GM12891 (cell line): ENCODE data around the gene CHKA.

Source experiments
- PAX5 ChIP-seq: IDR thresholded peaks from 2 replicates; pipeline ENCODE4 v1.6.1; 2011; ENCODE audit warnings: low read length, moderate library complexity, mild to moderate bottlenecking; ENCODE audit not compliant: insufficient read depth, severe bottlenecking
- POLR2A ChIP-seq: IDR thresholded peaks from 2 replicates; pipeline ENCODE4 v1.6.1; 2011; ENCODE audit warnings: low read depth, low read length, control low read depth
- POLR2AphosphoS5 ChIP-seq: IDR thresholded peaks from 2 replicates; pipeline ENCODE4 v1.6.1; 2011; ENCODE audit warnings: low read depth, low read length, control low read depth
- POU2F2 ChIP-seq: IDR thresholded peaks from 2 replicates; pipeline ENCODE4 v1.6.1; 2011; ENCODE audit warnings: low read depth, mild to moderate bottlenecking, control low read depth, low read length, moderate library complexity
- SPI1 ChIP-seq: IDR thresholded peaks from 2 replicates; pipeline ENCODE4 v1.6.1; 2011; ENCODE audit warnings: low read depth, low read length, control low read depth
- TAF1 ChIP-seq: IDR thresholded peaks from 2 replicates; pipeline ENCODE4 v1.6.1; 2011; ENCODE audit warnings: low read depth, low read length, control low read depth

DNA sequence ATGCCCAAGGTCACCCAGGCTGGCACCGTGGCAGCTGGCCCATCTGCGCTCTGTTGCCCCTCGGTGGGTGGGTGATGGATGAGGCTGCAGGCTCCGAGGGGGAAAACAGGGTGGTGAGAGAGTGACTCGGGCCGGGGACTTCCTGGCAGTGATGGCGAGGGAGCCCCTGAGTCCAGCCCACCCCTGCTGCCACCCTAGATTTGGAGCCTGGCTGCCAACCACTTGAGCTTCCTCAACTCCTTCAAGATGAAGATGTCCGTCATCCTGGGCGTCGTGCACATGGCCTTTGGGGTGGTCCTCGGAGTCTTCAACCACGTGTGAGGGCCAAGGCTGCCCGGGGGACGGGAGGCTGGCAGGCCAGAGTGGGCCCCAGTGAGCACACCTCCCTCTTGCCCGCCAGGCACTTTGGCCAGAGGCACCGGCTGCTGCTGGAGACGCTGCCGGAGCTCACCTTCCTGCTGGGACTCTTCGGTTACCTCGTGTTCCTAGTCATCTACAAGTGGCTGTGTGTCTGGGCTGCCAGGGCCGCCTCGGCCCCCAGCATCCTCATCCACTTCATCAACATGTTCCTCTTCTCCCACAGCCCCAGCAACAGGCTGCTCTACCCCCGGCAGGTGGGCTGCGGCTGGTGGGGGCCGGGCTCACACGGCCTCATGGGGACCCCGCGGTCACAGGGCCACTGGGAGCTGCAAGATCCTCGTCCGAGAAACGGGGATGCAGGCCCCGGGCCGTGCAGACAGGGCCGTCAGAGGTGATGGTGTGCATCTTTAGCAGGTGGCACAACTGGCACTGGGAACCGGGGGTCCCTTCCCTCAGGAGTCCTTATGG is 72.3 kb downstream of the CHKA start:
- TF ChIP-seq POLR2A, result no peak
- TF ChIP-seq POLR2AphosphoS5, result no peak
- TF ChIP-seq SPI1, result no peak
- no peak for TF ChIP-seq PAX5
- no peak for TF ChIP-seq TAF1
- TF ChIP-seq POU2F2, result no peak
